K562 (cell line): ENCODE results near the gene DNAJC17. TPM values are rescaled to one million over a fixed set of nuclear protein-coding genes. Genes with fewer than 3 reads are reported as not detected.

Experiments
- ATAC-seq: fragments of 200-7000 bp; cut with Tn5 transposase; 3 replicates; pipeline ENCODE4 v1.9.1; 2020; ENCODE audit warnings: moderate library complexity
- BruUV-seq: library from RNA; stranded (reverse); fragments of 400-500 nt; replicated peaks from 2 replicates; lab custom pipeline; 2021; lab: Mats Ljungman, UMichigan
- CTCF ChIA-PET: fragments of 300-600 bp; formaldehyde crosslinking; extraction: SDS; loops from one replicate; lab custom pipeline; 2021; ENCODE audit warnings: low intra/inter-chr PET ratio; lab: Yijun Ruan, JAX
- POLR2A ChIA-PET: fragments of 300-600, 350-650 bp; sonication (Branson Sonifier 250); formaldehyde crosslinking; extraction: SDS; loops from one replicate; lab custom pipeline; 2021; ENCODE audit warnings: antibody characterized with exemption, inconsistent platforms; lab: Yijun Ruan, JAX
- DNase-seq, 4 experiments: peaks; one replicate each; pipeline versions ENCODE4 v3.0.0 to v3.0.0-alpha.2; 2011 to 2018; ENCODE audit warnings: low spot score in 3 of 4, mixed read lengths in 3 of 4; ENCODE audit errors: extremely low read depth in 1 of 4
- FAIRE-seq: peaks from 2 replicates; lab custom pipeline; 2011; peaks lifted over from hg19 to GRCh38; lab: Jason Lieb, UNC
- H2AFZ ChIP-seq: 2 replicates; pipeline ENCODE4 v1.6.0; 2011; ENCODE audit warnings: low read depth, low read length, control low read depth, inconsistent platforms
- H3K27ac ChIP-seq: fragments of 200-600 bp; 3 replicates; pipeline ENCODE4 v1.8.0; 2011; ENCODE audit warnings: low read depth, mild to moderate bottlenecking, control low read depth, inconsistent platforms, low read length, moderate library complexity, mixed read lengths; ENCODE audit errors: extremely low read depth
- H3K27me3 ChIP-seq, 2 experiments: fragments of 300-600 bp in 1 of 2; 2 replicates in 1 of 2; 3 replicates in 1 of 2; pipeline versions ENCODE4 v1.6.0 to v1.8.0; 2011; ENCODE audit warnings: inconsistent platforms in 2 of 2, low read length in 2 of 2, mild to moderate bottlenecking in 1 of 2, mixed read lengths in 1 of 2, moderate library complexity in 1 of 2; ENCODE audit not compliant: control insufficient read depth in 2 of 2, insufficient read depth in 2 of 2
- H3K36me3 ChIP-seq: fragments of 300-600 bp; 3 replicates; pipeline ENCODE4 v1.8.0; 2011; ENCODE audit warnings: mild to moderate bottlenecking, low read length, inconsistent platforms; ENCODE audit not compliant: control insufficient read depth, insufficient read depth
- H3K4me1 ChIP-seq, 2 experiments: fragments of 200-600 bp in 1 of 2; replicated peaks in 1 of 2; 2 replicates in 1 of 2; 3 replicates in 1 of 2; pipeline versions ENCODE4 v1.5.1 to v1.8.0; 2011; ENCODE audit warnings: inconsistent platforms in 2 of 2, low read length in 2 of 2, mild to moderate bottlenecking in 1 of 2, mixed read lengths in 1 of 2, moderate library complexity in 1 of 2; ENCODE audit not compliant: control insufficient read depth in 2 of 2, insufficient read depth in 2 of 2
- H3K4me2 ChIP-seq: 2 replicates; pipeline ENCODE4 v1.6.1; 2011; ENCODE audit warnings: low read length, control low read depth, inconsistent platforms, mixed read lengths; ENCODE audit not compliant: insufficient read depth
- H3K4me3 ChIP-seq: fragments of 200-600 bp; sonication (generic), shearing (Covaris generic); 2 replicates; pipeline ENCODE4 v1.5.1; 2016; ENCODE audit warnings: control low read depth, inconsistent platforms
- H3K79me2 ChIP-seq: fragments of 200-600 bp; 3 replicates; pipeline ENCODE4 v1.8.0; 2011; ENCODE audit warnings: low read length, inconsistent platforms; ENCODE audit not compliant: control insufficient read depth, insufficient read depth
- H3K9ac ChIP-seq, 2 experiments: 2 replicates each; pipeline versions ENCODE4 v1.6.0 to v1.6.1; 2011; ENCODE audit warnings: low read depth in 2 of 2, low read length in 2 of 2, control low read depth in 1 of 2, inconsistent platforms in 1 of 2, mild to moderate bottlenecking in 1 of 2, mixed read lengths in 1 of 2; ENCODE audit not compliant: insufficient read depth in 1 of 2
- H3K9me1 ChIP-seq: one replicate; pipeline ENCODE4 v1.6.0; 2011; ENCODE audit warnings: inconsistent platforms, mild to moderate bottlenecking, low read length, moderate library complexity; ENCODE audit not compliant: control insufficient read depth, insufficient read depth
- H3K9me3 ChIP-seq: replicated peaks from 2 replicates; pipeline ENCODE4 v1.5.1; 2011; ENCODE audit warnings: low read depth, low read length, inconsistent platforms; ENCODE audit not compliant: control insufficient read depth, insufficient read depth
- H4K20me1 ChIP-seq: replicated peaks from 2 replicates; pipeline ENCODE4 v1.6.1; 2011; ENCODE audit warnings: low read length, inconsistent platforms, mixed read lengths; ENCODE audit not compliant: control insufficient read depth, insufficient read depth
- CEBPB ChIP-seq: fragments of 450-650 bp; IDR thresholded peaks from 2 replicates; pipeline ENCODE4 v1.6.1; 2016; ENCODE audit warnings: missing genetic modification characterization, missing compliant biosample characterization
- ELF2 ChIP-seq: fragments of 250-450 bp; sonication (Bioruptor Pico); IDR thresholded peaks from 2 replicates; pipeline ENCODE4 v1.5.0; 2021; ENCODE audit warnings: mild to moderate bottlenecking
- FOXK1 ChIP-seq: sonication (generic); formaldehyde crosslinking; IDR thresholded peaks from 2 replicates; pipeline ENCODE4 v1.8.0; 2022; ENCODE audit warnings: missing genetic modification reagents, mild to moderate bottlenecking, borderline replicate concordance
- RBBP5 ChIP-seq: fragments of 200-600 bp; sonication (generic); IDR thresholded peaks from 2 replicates; pipeline ENCODE4 v1.6.1; 2012; ENCODE audit warnings: borderline replicate concordance, mild to moderate bottlenecking, low read length, control low read depth, inconsistent platforms; ENCODE audit not compliant: insufficient read depth, poor library complexity, severe bottlenecking
- SMAD2 ChIP-seq: fragments of 150-350 bp; IDR thresholded peaks from 2 replicates; pipeline ENCODE4 v1.6.1; 2014; ENCODE audit warnings: low read depth, mild to moderate bottlenecking, low read length
- SUPT5H ChIP-seq: fragments of 450-650 bp; IDR thresholded peaks from 2 replicates; pipeline ENCODE4 v1.6.1; 2016
- WGBS: fragments of 100-300 bp; shearing (Covaris generic); methylation state at CpG from one replicate; pipeline ENCODE4 v1.1.6; 2016; ENCODE audit warnings: low coverage, mixed read lengths; ENCODE audit not compliant: insufficient coverage; ENCODE audit errors: missing lambda C conversion rate; 5-methylcytosine and 5-hydroxymethylcytosine counted together
- in situ Hi-C: fragments of 300-500 bp; cut with MboI; formaldehyde crosslinking; loops from 4 replicates; pipeline ENCODE4 v1.15.0; 2018; ENCODE audit warnings: inconsistent platforms, mixed read lengths
- intact Hi-C: fragments of 100-400 bp; cut with micrococcal nuclease; formaldehyde crosslinking; loops from 2 replicates; pipeline ENCODE4 v1.14.2; 2022
- polyA plus RNA-seq, 8 experiments: library from polyadenylated mRNA; depleted of rRNA in 4 of 8; stranded (reverse) in 5 of 8; unstranded in 3 of 8; fragments of >200 nt; fragmentation: Nextera tagmentation in 2 of 8; fragmentation: Illumina TruSeq in 1 of 8; extraction: Ambion mirVana in 2 of 8; extraction: Trizol in 1 of 8; gene quantifications; 2 replicates each; pipeline versions ENCODE4 v1.2.1 to v1.2.3, GENCODE V29; 2011 to 2014; ENCODE audit warnings: inconsistent platforms in 1 of 8, missing spikeins in 1 of 8
- total RNA-seq, 7 experiments: library from RNA; depleted of rRNA in 6 of 7; stranded (reverse); fragments of >200 nt in 6 of 7; fragmentation: Illumina TruSeq in 2 of 7; extraction: Trizol in 2 of 7; gene quantifications; 2 replicates each; pipeline versions ENCODE4 v1.2.1 to v1.2.3, GENCODE V29; 2011 to 2021; ENCODE audit warnings: low replicate concordance in 1 of 7

DNAJC17 gene
- total and polyA plus RNA-seq, 9 of the 15 experiments (the other 6 are each of a cell fraction or from before 2014, with no cell fraction given), result 2.4 to 79.4 (median 44.2) TPM

DNA sequence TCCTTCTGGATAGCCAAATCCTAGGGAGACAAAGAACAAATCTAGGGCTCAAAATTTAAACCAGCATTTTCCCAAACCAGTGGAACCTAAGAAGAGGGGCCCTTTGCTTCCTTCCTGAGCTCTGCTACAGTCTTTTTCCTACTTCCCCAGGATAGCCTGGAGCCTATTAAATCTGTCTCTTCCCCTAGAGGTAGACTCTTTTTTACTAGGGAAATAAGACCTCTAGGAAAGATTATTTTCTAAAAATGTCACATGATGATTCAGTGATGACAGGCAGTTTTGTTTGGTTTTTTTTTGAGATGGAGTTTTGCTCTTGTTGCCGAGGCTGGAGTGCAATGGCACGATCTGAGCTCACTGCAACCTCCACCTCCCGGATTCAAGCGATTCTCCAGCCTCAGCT, 70.7 kb downstream of the DNAJC17 start:
- no peaks in the 10 kb centered on the region for H4K20me1 ChIP-seq
- ChIA-PET POLR2A (interaction anchor here (0.7 to 2.6 kb wide), 5 partner anchors 10 to 28 kb away, joined by 3 to 9 read pairs (median 3); no protein-coding TSS in a partner anchor), CTCF (no interaction called here)
- H3K27ac ChIP-seq, result no peak overlapping the region
- TF ChIP-seq FOXK1 (no peak), SUPT5H (0 out of 2 replicates have a peak, but pooled peaks have one; percentile 16)
- no peaks in the 10 kb centered on the region for H3K79me2 ChIP-seq
- H3K4me1 ChIP-seq, result no peaks in the 10 kb centered on the region
- H3K4me3 ChIP-seq, result no peak overlapping the region
- H3K9me3 ChIP-seq, result no peaks in the 10 kb centered on the region
- in situ Hi-C loops, result no loop called here
- H3K27me3 ChIP-seq, result no peaks in the 10 kb centered on the region
- H3K4me2 ChIP-seq, result no peak overlapping the region
- intact Hi-C loops, result no loop called here
- BruUV-seq, result no TSS peak
- H3K36me3 ChIP-seq, result peaks cover 92% of the 10 kb centered on the region
- no peak overlapping the region for H2AFZ ChIP-seq
- no peak overlapping the region for H3K9ac ChIP-seq
- no peak for ATAC-seq
- 71% methylated on average over 4 of the region's 4 CpGs for WGBS
- H3K9me1 ChIP-seq, result no peaks in the 10 kb centered on the region
- no peak for FAIRE-seq
- DNase-seq, result no peak

DNA sequence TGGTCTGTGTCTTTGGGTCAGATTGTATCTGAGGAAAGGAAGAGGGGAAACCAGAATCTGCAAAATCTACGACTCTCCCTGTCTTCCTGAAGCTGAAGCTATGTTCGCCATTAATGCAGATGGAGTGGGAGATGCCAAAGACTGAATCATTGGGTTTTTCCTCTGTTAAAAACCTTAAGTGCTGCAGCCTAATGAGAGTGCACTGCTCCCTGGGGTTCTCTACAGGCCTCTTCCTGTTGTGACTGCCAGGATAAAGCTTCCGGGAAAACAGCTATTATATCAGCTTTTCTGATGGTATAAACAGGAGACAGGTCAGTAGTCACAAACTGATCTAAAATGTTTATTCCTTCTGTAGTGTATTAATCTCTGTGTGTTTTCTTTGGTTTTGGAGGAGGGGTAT, 76.2 kb downstream of the DNAJC17 start:
- WGBS, result 96% methylated on average over 3 of the region's 3 CpGs
- intact Hi-C loops, result no loop called here
- no peaks in the 10 kb centered on the region for H3K27me3 ChIP-seq
- no peak overlapping the region for H3K9ac ChIP-seq
- H3K27ac ChIP-seq, result no peak overlapping the region
- H3K36me3 ChIP-seq, result peaks cover 76% of the 10 kb centered on the region
- H3K79me2 ChIP-seq, result no peaks in the 10 kb centered on the region
- H3K4me3 ChIP-seq, result no peak overlapping the region
- ATAC-seq (no peak), DNase-seq (no peak), FAIRE-seq (no peak)
- no peaks in the 10 kb centered on the region for H3K9me3 ChIP-seq
- H3K9me1 ChIP-seq, result no peaks in the 10 kb centered on the region
- no peaks in the 10 kb centered on the region for H4K20me1 ChIP-seq
- H2AFZ ChIP-seq, result no peak overlapping the region
- in situ Hi-C loops, result no loop called here
- TF ChIP-seq SMAD2 (no peak), CEBPB (no peak), RBBP5 (no peak), ELF2 (CRISPR knock-in tag) (no peak)
- ChIA-PET CTCF (no interaction called here), POLR2A (interaction anchor here (0.9 to 1.9 kb wide), 5 partner anchors 8 to 35 kb away, joined by 3 to 13 read pairs (median 3); no protein-coding TSS in a partner anchor)
- H3K4me2 ChIP-seq, result no peak overlapping the region
- BruUV-seq, result no TSS peak
- H3K4me1 ChIP-seq, result 0 out of 5 replicates have a peak, but pooled peaks cover 0 to 4% of the 10 kb centered on the region in 2 experiments
